A549 (cell line): ENCODE measurements around the gene GET4. TPM values are rescaled to one million over a fixed set of nuclear protein-coding genes. Genes with fewer than 3 reads are reported as not detected.

Source experiments
- ATAC-seq, 2 experiments: fragments of 200-7000 bp in 1 of 2; fragments of >200 bp in 1 of 2; cut with Nextera tagmentation in 1 of 2; cut with Tn5 transposase in 1 of 2; 3 replicates each; pipeline versions ENCODE4 v1.8.0 to v1.9.1; 2018 to 2020; ENCODE audit warnings: mild to moderate bottlenecking in 1 of 2, moderate library complexity in 1 of 2
- CTCF ChIA-PET: fragments of 300-600 bp; sonication (Branson Sonifier 250); formaldehyde crosslinking; extraction: SDS; loops from one replicate; lab custom pipeline; 2021; ENCODE audit warnings: antibody characterized with exemption, inconsistent platforms; lab: Yijun Ruan, JAX
- POLR2A ChIA-PET: fragments of 350-600 bp; formaldehyde crosslinking; extraction: SDS; loops from one replicate; lab custom pipeline; 2021; ENCODE audit warnings: antibody characterized with exemption, inconsistent platforms; lab: Yijun Ruan, JAX
- DNase-seq, 2 experiments: peaks; one replicate each; pipeline versions ENCODE4 v3.0.0 to v3.0.0-alpha.2; 2011 to 2016; ENCODE audit warnings: low read depth in 1 of 2, low spot score in 1 of 2
- FAIRE-seq: peaks from 2 replicates; lab custom pipeline; 2011; peaks lifted over from hg19 to GRCh38; lab: Jason Lieb, UNC
- H3K27ac ChIP-seq, 2 experiments: fragments of >200 bp; sonication (Bioruptor Twin); formaldehyde crosslinking; 3 replicates each; pipeline ENCODE4 v1.5.1; 2016 to 2017
- H3K4me1 ChIP-seq: fragments of >200 bp; sonication (Bioruptor Twin); formaldehyde crosslinking; 3 replicates; pipeline ENCODE4 v1.6.1; 2016
- H3K4me2 ChIP-seq: fragments of >200 bp; sonication (Bioruptor Twin); formaldehyde crosslinking; 3 replicates; pipeline ENCODE4 v1.6.1; 2016
- H3K4me3 ChIP-seq: fragments of >200 bp; sonication (Bioruptor Twin); formaldehyde crosslinking; 3 replicates; pipeline ENCODE4 v1.5.1; 2016
- H3K9me3 ChIP-seq: fragments of >200 bp; sonication (Bioruptor Twin); formaldehyde crosslinking; 3 replicates; pipeline ENCODE4 v1.6.1; 2016
- CBX8 ChIP-seq: fragments of 200-600 bp; sonication (generic); IDR thresholded peaks from 2 replicates; pipeline ENCODE4 v1.6.1; 2016
- CHD4 ChIP-seq: fragments of 200-600 bp; sonication (generic); IDR thresholded peaks from 2 replicates; pipeline ENCODE4 v1.6.1; 2016; ENCODE audit warnings: antibody characterized with exemption, mild to moderate bottlenecking, borderline replicate concordance
- EHMT2 ChIP-seq: fragments of 200-600 bp; sonication (generic); IDR thresholded peaks from 2 replicates; pipeline ENCODE4 v1.6.1; 2016; ENCODE audit warnings: antibody characterized with exemption, low read depth, mild to moderate bottlenecking, moderate library complexity
- ELK1 ChIP-seq: fragments of 150-350 bp; IDR thresholded peaks from 2 replicates; pipeline ENCODE4 v1.6.1; 2014; ENCODE audit warnings: low read depth, mild to moderate bottlenecking, low read length
- FOSB ChIP-seq: fragments of 250-450 bp; sonication (Bioruptor Pico); IDR thresholded peaks from 2 replicates; pipeline ENCODE4 v1.5.0; 2020; ENCODE audit warnings: mild to moderate bottlenecking, moderate library complexity
- FOSL2 ChIP-seq, 2 experiments: fragments of 450-650 bp in 1 of 2; fragments of >200 bp in 1 of 2; sonication (Bioruptor Twin) in 1 of 2; formaldehyde crosslinking; IDR thresholded peaks; 2 replicates each; pipeline versions ENCODE4 v1.5.0 to v1.6.1; 2016 to 2020; ENCODE audit warnings: mild to moderate bottlenecking in 1 of 2, moderate library complexity in 1 of 2
- FOXS1 ChIP-seq: fragments of 250-450 bp; sonication (Bioruptor Pico); IDR thresholded peaks from 2 replicates; pipeline ENCODE4 v1.5.0; 2020; ENCODE audit warnings: mild to moderate bottlenecking, moderate library complexity
- GATA3 ChIP-seq: IDR thresholded peaks from 2 replicates; pipeline ENCODE4 v1.6.1; 2012; ENCODE audit warnings: borderline replicate concordance
- HOXB13 ChIP-seq: fragments of 250-450 bp; sonication (Bioruptor Pico); IDR thresholded peaks from 2 replicates; pipeline ENCODE4 v1.5.0; 2020; ENCODE audit warnings: low read depth, mild to moderate bottlenecking, moderate library complexity
- JUNB ChIP-seq: fragments of >200 bp; sonication (Bioruptor Twin); formaldehyde crosslinking; IDR thresholded peaks from 2 replicates; pipeline ENCODE4 v1.6.1; 2016
- KDM1A ChIP-seq: fragments of 200-600 bp; sonication (generic); IDR thresholded peaks from 2 replicates; pipeline ENCODE4 v1.6.1; 2016; ENCODE audit warnings: low read depth, mild to moderate bottlenecking
- KDM5A ChIP-seq: fragments of 200-600 bp; sonication (generic); IDR thresholded peaks from 2 replicates; pipeline ENCODE4 v1.6.1; 2016; ENCODE audit warnings: antibody characterized with exemption, mild to moderate bottlenecking
- MAFK ChIP-seq: fragments of 450-650 bp; IDR thresholded peaks from 2 replicates; pipeline ENCODE4 v1.6.1; 2014; ENCODE audit not compliant: partially characterized antibody
- RAD21 ChIP-seq, 2 experiments: fragments of >200 bp in 1 of 2; sonication (Bioruptor Twin) in 1 of 2; formaldehyde crosslinking in 1 of 2; IDR thresholded peaks in 1 of 2; conservative IDR thresholded peaks in 1 of 2; 2 replicates in 1 of 2; 3 replicates in 1 of 2; pipeline ENCODE4 v1.6.1; 2012 to 2018; ENCODE audit warnings: inconsistent platforms in 1 of 2
- REST ChIP-seq: fragments of 200-600 bp; sonication (generic); IDR thresholded peaks from 2 replicates; pipeline ENCODE4 v1.6.1; 2016; ENCODE audit warnings: antibody characterized with exemption, mild to moderate bottlenecking, moderate library complexity
- RFX5 ChIP-seq: fragments of 450-650 bp; IDR thresholded peaks from 2 replicates; pipeline ENCODE4 v1.7.1; 2014; ENCODE audit warnings: antibody characterized with exemption, mild to moderate bottlenecking, moderate library complexity
- TP53 ChIP-seq: fragments of 250-450 bp; sonication (Bioruptor Pico); IDR thresholded peaks from 2 replicates; pipeline ENCODE4 v1.5.0; 2021; ENCODE audit warnings: mild to moderate bottlenecking, moderate library complexity
- USF2 ChIP-seq: fragments of 450-650 bp; IDR thresholded peaks from 2 replicates; pipeline ENCODE4 v1.6.1; 2014; ENCODE audit warnings: antibody characterized with exemption
- WGBS: methylation state at CpG from one replicate; pipeline ENCODE4 v1.1.6; 2017; ENCODE audit errors: missing lambda C conversion rate; 5-methylcytosine and 5-hydroxymethylcytosine counted together
- polyA plus RNA-seq, 4 experiments: library from polyadenylated mRNA; depleted of rRNA in 3 of 4; stranded (reverse); fragments of >200 nt; fragmentation: RNase III in 1 of 4; extraction: RNeasy Plus Mini Kit Qiagen cat#74134 plus additional on column Dnase treatment in 1 of 4; gene quantifications; 2 replicates in 3 of 4; 3 replicates in 1 of 4; pipeline ENCODE4 v1.2.3, GENCODE V29; 2011 to 2017
- TF ChIP-seq, protein P1 (sequence below): fragments of >200 bp; sonication (Bioruptor Twin); formaldehyde crosslinking; IDR thresholded peaks from 3 replicates; pipeline ENCODE4 v1.6.1; 2016
- TF ChIP-seq, protein P2 (sequence below): IDR thresholded peaks from 2 replicates; pipeline ENCODE4 v1.6.1; 2012
- TF ChIP-seq, protein P3 (sequence below): IDR thresholded peaks from 2 replicates; pipeline ENCODE4 v1.6.1; 2012

The GET4 gene
- polyA plus RNA-seq, 2 of the 4 experiments (the other 2 are of a cell fraction), result 26.1 to 37.0 TPM

DNA sequence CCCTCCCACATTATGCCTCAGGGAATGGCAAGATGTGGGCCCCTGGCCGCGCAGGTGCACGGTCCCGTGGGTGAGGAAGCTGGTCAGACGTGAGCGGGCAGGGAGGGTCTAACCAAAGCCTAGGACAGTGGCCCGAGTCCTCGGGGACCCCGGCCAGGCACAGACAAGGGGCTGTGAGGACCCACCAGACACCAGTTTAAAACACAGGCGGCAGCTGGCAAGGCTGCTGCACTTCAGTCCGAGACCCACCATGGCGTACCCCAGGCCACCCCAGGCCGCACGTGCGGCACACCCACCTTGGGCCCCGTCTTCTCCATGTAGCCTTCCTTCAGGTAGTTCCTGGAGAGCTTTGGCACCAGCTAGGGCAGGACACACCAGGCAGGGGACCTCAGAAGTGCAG lies 23.5 kb downstream of the GET4 start:
- H3K27ac ChIP-seq, result no peak overlapping the region
- H3K4me1 ChIP-seq, result peaks cover 21% of the 10 kb centered on the region
- H3K4me2 ChIP-seq, result no peak overlapping the region
- H3K9me3 ChIP-seq, result no peaks in the 10 kb centered on the region
- H3K4me3 ChIP-seq, result no peak overlapping the region
- no peak for DNase-seq
- 95% methylated on average over 10 of the region's 16 CpGs for WGBS
- POLR2A ChIA-PET, result no interaction called here
- no peak for FAIRE-seq
- ATAC-seq, result no peak
- CTCF ChIA-PET, result interaction anchor here (0.7 to 2.5 kb wide), 4 partner anchors 8 to 166 kb away, joined by 3 to 6 read pairs (median 5); no protein-coding TSS in a partner anchor
- no peak for TF ChIP-seq RFX5
- TF ChIP-seq, protein P1, sequence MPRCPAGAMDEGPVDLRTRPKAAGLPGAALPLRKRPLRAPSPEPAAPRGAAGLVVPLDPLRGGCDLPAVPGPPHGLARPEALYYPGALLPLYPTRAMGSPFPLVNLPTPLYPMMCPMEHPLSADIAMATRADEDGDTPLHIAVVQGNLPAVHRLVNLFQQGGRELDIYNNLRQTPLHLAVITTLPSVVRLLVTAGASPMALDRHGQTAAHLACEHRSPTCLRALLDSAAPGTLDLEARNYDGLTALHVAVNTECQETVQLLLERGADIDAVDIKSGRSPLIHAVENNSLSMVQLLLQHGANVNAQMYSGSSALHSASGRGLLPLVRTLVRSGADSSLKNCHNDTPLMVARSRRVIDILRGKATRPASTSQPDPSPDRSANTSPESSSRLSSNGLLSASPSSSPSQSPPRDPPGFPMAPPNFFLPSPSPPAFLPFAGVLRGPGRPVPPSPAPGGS, result no peak
- no peak for TF ChIP-seq TP53 (CRISPR knock-in tag)
- no peak for TF ChIP-seq FOSB
- TF ChIP-seq CHD4, result no peak
- TF ChIP-seq JUNB, result no peak
- TF ChIP-seq, protein P2, sequence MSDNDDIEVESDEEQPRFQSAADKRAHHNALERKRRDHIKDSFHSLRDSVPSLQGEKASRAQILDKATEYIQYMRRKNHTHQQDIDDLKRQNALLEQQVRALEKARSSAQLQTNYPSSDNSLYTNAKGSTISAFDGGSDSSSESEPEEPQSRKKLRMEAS, result no peak
- no peak for TF ChIP-seq GATA3
- no peak for TF ChIP-seq ELK1
- no peak for TF ChIP-seq FOXS1 (CRISPR knock-in tag)
- no peak for TF ChIP-seq KDM1A
- no peak for TF ChIP-seq FOSL2 (IDR thresholded peaks at IDR 0.05)
- no peak for TF ChIP-seq FOSL2 (CRISPR knock-in tag; IDR thresholded peaks at IDR 0.05)
- TF ChIP-seq MAFK, result no peak
- TF ChIP-seq REST, result no peak

- WGBS, result 85% methylated on average over 13 of the region's 26 CpGs
- DNase-seq, result no peak
- ATAC-seq, result peak in 1 of 2 experiments; percentile 3; a peak in 3 of 6 replicates
- Histone ChIP-seq H3K4me2 (no peak overlapping the region; the same call in 2 of the 3 replicates), H3K4me3 (no peak overlapping the region), H3K4me1 (peaks cover 23% of the 10 kb centered on the region), H3K9me3 (no peaks in the 10 kb centered on the region), H3K27ac (peak overlapping the region in 1 of 2 experiments; percentile 61; a peak in 2 of 6 replicates)
- FAIRE-seq, result no peak
- POLR2A ChIA-PET, result interaction anchor here (0.6 kb wide), 1 partner anchor 25 kb away, joined by 6 read pairs; no protein-coding TSS in a partner anchor
- CTCF ChIA-PET, result interaction anchor here (0.6 to 1.8 kb wide), 6 partner anchors 8 to 1348 kb away, joined by 3 to 7 read pairs (median 4); no protein-coding TSS in a partner anchor
- TF ChIP-seq RFX5, result no peak
- TF ChIP-seq HOXB13 (CRISPR knock-in tag), result no peak
- TF ChIP-seq KDM1A, result no peak
- no peak for TF ChIP-seq CBX8
- TF ChIP-seq REST, result no peak
- TF ChIP-seq, protein P3, sequence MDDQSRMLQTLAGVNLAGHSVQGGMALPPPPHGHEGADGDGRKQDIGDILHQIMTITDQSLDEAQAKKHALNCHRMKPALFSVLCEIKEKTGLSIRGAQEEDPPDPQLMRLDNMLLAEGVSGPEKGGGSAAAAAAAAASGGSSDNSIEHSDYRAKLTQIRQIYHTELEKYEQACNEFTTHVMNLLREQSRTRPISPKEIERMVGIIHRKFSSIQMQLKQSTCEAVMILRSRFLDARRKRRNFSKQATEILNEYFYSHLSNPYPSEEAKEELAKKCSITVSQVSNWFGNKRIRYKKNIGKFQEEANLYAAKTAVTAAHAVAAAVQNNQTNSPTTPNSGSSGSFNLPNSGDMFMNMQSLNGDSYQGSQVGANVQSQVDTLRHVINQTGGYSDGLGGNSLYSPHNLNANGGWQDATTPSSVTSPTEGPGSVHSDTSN, result no peak
- TF ChIP-seq RAD21 (conservative IDR thresholded peaks at IDR 0.05 in 1 of 2, IDR thresholded peaks at IDR 0.05 in 1 of 2), result no peak
- no peak for TF ChIP-seq EHMT2
- TF ChIP-seq USF2, result no peak
- TF ChIP-seq, protein P1, result no peak
- no peak for TF ChIP-seq CHD4
- no peak for TF ChIP-seq KDM5A
Measured at GRCh38 chr7:900331-901040, 24.1 kb downstream of the GET4 start.
